Stimulated activated CD4-positive, alpha-beta T cell treated with anti-CD3 and anti-CD28 coated beads, Interleukin-4, amount 100 ng/mL, for 4 hours (primary cell): ENCODE results near the gene SH3GL1.

Source experiments
- DNase-seq, 2 experiments: peaks; one replicate each; pipeline ENCODE4 v3.0.0-alpha.2; 2020

Gene SH3GL1

GRCh38 chr19:4396949-4397783 is 3.2 kb downstream of the SH3GL1 start:
- DNase-seq = no peak

DNA sequence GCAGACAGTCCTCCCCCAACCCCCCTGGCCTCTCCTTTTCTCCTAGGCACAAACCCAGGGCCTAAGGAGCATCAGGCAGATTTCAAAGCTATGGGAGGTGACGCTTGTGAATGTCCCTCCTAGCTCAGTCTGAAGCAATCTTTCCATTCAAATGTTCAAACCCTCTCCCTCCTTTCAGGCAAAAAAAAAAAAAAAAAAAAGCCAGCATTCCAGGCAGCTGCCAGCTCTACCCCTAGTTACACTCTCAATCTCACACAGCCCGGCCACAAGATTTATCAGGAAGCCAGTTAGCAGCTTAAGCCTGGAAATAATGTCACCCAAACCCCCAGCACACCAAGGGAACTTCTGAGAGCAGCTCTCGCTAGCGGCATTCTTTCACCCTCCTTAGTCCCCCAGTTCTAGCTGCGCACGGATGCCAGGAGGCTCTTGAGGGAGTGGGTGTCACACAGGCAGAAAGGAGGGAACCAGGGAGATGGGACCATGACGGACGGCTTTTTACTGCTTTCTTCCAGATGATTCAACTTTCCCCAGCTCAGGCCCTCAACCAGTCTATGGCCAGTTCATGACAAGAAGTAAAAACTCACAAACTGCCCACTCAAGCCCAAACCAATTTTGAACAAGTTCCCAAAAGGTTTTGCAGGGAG is 6.3 kb downstream of the SH3GL1 start:
- no peak for DNase-seq

DNA sequence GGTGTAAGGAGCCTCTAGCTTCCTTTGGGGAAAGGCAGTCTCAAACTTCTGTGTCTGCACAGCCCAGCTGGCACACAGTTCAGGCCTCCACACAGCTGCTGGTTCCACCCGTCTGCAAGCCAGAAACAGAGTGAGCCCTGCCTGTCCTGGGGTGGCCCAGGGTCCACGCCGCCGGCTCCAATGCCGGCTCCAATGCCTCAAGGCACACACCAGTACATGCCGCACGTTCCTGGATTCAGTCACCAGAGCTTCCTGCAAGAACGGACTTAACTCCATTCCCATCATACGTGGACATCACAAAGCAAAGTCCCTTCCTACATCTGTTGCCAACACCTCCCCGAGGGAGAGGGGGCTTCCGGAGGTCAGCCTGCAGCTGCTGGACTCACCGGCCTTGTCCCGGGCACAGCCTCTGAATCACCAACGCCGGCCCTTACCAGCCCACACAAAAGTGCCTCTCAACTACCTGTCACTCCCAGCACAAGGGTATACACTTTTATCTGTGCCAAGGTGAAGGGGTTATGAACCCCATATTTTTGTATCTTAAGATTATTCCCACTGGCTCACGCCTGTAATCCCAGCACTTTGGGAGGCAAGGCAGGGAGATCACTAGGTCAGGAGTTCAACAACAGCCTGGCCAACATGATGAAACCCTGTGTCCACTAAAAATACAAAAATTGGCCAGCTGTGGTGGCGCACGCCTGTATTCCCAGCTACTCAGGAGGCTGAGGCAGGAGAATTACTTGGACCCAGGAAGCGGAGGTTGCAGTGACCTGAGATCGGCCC is 8.5 kb downstream of the SH3GL1 start:
- DNase-seq = no peak

- no peak for DNase-seq
Measured at GRCh38 chr19:4391306-4391693, 9.0 kb downstream of the SH3GL1 start.

DNA sequence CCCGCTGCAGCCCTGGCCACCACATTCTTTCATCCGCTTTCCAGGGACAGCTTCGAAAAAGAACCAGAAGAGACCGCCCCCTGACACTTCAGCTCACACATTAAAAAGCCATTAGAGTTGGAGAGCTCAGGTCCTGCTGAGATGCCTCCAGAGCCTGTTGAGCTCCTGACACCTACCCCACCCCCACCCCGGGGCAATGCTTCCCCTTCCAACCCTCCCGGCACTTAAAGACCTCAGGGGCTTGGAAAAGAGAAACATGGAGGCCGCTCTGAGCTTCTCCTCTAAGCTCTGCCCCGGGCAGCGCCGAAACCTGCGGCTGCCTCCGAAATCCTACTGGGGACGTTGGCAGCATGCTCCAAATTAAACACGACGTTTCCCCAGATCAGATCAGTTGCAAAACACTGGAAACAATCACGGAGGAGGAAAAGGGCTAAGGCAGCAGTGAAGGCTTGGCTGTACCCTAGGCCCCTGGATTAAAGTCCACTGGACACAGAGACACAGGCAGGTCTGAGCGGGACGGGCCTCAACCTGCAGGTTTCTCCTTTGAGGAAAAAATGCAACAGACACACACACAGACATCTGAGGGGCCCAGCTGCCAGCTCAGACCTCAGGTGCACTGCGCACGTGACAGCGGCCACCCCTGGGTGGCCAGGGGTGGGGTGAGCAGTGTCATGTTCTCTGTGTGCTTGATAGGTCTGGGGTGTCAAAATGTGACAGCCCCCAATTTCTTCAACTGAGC is 9.6 kb downstream of the SH3GL1 start:
- no peak for DNase-seq

DNA sequence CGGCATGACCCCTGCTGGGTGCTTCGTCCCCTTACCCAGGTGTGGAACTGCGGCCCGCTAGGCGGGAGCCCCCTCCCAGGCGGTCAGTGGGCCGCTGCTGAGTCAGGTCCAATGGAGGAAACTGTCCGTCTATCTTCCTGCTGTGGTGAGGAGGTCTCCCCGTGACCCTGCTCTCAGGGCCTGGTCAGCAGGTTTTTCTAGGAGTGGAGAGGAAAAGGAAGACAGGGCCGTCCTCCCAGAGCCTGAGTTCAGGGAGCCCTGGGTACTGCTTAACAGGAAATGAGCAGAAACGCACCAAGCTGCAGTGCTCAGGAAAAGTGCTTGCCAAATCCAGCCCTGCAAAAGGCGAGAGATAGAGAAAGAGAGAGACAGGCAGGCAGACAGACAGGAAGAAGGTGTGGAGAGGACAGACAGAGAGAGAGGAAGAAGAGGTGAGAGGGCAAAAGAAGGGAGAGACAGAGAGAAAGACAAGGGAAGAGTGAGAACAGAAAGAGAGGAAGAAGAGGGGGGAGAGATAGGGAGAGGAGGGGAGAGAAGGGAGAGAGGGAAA is 10.3 kb downstream of the SH3GL1 start:
- no peak for DNase-seq

DNA sequence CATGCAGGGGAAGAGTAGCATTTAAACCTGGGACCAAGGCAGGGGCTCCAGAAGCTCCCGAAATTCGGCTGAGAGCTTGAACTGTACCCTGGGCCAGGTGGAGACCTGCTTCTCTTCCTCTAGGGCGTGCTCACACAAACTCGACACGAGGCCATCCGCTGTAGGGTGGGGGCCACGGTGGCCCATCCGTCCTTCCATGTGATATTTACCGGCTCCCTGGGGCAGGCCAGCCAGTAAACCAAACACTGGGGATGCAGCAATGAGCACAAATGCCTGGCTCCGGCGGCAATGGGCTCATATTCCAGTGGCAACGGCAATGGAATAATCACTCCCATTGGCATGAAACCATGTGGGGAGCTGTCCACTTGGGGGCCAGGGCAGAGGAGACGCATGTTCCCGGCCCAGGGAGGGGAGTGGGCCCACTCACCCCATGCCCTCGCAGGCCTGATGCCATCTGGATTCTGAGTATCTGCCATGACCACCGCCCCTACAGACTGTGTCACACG is 10.8 kb downstream of the SH3GL1 start:
- no peak for DNase-seq

GRCh38 chr19:4389064-4389375 is 11.3 kb downstream of the SH3GL1 start:
- no peak for DNase-seq

DNA sequence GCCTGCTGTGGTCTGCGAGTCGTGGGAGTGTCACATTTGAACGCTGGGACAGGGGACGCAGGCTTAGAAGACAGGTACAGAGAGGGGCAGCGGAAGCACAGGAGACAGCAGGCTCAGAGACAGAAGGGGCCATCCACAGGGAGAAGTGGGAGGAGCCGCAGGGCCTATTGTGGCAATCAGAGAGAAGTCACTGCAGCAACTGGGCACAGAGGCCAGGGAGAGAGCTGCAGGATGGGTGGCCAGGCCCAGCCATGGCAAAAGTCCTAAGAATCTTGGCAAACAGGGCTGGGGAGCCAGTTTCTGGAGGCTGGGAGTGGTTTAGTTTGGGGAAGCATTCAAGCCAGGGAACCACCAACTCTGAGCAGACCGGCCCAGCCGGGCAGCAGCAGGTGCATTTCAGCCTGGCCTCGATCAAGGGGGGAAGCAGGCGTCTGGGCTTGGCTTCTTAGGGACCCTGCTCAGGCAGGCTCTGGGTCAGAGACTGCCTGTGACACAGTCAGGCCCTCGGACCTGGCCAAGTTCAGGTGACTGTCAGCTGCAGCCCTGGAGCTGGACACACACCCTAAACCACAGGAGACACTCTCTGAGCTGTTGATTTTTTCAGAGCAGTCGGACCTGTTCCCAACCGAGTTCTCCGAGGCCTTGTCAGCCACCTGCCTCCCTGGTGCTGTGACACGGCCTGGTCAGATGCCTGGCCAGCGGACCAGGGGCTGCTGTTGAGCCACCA is 11.8 kb downstream of the SH3GL1 start:
- DNase-seq = no peak

- no peak for DNase-seq
Measured at GRCh38 chr19:4386041-4386782, 14.1 kb downstream of the SH3GL1 start.

- no peak for DNase-seq
Measured at GRCh38 chr19:4385291-4386040, 14.9 kb downstream of the SH3GL1 start.

- peak; percentile 39 to 48 for DNase-seq
Measured at GRCh38 chr19:4380254-4380727, 20.1 kb downstream of the SH3GL1 start.

- DNase-seq = peak; percentile 19 to 28
Measured at GRCh38 chr19:4379383-4380253, 20.7 kb downstream of the SH3GL1 start.

DNA sequence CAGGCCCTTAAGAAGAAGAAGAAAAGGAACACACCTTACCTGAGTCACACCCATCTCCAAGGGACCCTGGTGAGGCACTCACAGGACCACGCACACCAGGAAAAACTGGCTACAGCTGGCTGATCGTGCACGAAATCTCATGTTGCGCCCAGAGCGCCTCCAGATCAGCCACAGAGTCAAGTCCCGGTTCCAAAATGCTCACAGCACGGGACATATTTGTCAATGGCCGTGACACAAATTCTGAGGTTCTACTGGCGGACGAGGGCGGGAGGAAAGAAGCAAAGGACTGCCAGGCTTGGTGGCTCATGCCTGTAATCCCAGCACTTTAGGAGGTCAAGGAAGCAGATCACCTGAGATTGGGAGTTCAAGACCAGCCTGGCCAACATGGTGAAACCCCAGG is 21.5 kb downstream of the SH3GL1 start:
- DNase-seq = no peak

DNA sequence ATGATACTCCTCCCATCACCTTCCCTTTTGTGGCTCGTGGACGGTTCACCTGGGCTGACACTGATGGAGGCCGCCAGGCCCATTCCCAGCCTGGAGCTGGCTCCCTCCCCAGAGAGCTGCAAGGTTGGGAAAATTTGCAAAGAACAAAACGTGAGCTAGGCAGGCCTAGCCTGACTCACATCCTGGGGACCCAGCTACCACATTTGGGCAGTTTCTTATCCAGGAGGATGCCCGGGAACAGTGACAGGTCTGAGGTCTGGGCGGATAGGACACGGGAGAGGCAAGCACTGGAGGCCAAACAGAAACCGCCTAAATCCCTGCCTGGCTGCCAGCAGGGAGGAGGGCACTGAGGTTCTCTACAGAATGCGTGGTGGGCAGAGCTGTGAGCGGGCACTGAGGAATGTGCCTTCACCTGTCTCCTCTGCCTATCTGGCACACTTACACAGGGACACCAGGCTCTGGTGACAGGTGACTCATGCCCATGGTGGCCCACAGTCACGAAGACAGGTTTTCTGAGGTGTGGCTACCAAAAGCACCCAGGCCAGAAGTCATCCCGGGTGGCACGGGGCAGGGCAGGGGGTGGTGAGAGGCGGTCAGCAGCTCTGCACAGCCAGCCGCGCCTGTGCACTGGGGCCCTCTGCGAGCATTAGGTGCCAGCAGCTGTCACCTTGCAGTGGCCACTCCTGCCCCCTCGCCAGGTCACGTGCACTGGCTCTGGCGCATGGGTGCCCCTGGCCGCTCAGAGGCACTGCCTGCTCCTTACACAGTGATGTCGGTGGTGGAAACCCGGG is 23.2 kb downstream of the SH3GL1 start:
- no peak for DNase-seq

DNA sequence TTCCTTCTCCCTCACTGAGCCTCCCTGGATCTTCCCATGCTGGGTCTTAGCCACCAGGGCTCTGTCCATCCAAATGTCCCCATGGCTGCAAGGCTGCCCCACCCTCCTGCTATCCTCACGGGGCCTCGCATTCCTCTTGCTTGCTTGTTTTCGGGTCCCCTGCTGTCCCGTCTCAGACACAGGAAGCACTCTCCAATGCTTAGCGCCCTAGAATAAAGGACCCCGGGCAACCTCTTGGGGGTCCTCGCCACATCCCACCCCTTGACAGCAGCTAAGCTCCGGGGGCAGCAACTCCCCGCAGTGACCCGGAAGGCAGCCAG is 23.7 kb downstream of the SH3GL1 start:
- DNase-seq = no peak

- no peak for DNase-seq
Measured at GRCh38 chr19:4376028-4376670, 24.2 kb downstream of the SH3GL1 start.
